Gastrocnemius medialis (tissue), 4 donors: Measurements from ENCODE around the gene CFAP65. TPM values are rescaled to one million over a fixed set of nuclear protein-coding genes. Genes with fewer than 3 reads are reported as not detected.

Source experiments
- ATAC-seq, 2 donors: fragments of 150-250 bp; one replicate each; pipeline ENCODE4 v1.9.1; 2016
- DNase-seq, 2 donors: peaks; one replicate each; pipeline ENCODE4 v3.0.0-alpha.2; 2019
- H3K27ac ChIP-seq, 4 donors: fragments of 200-600 bp; sonication (generic); 1 replicate in 1 of 4; 2 replicates in 3 of 4; pipeline ENCODE4 v1.5.1; 2016 to 2018; ENCODE audit warnings: mild to moderate bottlenecking in 2 of 4, moderate library complexity in 1 of 4
- H3K27me3 ChIP-seq, 3 donors: fragments of 200-600 bp; sonication (generic) in 2 of 3; 1 replicate in 1 of 3; 2 replicates in 2 of 3; pipeline versions ENCODE4 v1.5.1 to v1.6.0; 2016 to 2019; ENCODE audit warnings: mild to moderate bottlenecking in 1 of 3, moderate library complexity in 1 of 3
- H3K36me3 ChIP-seq, 2 donors: fragments of 200-600 bp; sonication (generic) in 1 of 2; one replicate each; pipeline ENCODE4 v1.5.1; 2017 to 2018
- H3K4me1 ChIP-seq, 2 donors: fragments of 200-600 bp; sonication (generic) in 1 of 2; one replicate each; pipeline ENCODE4 v1.5.1; 2016 to 2017; ENCODE audit warnings: mild to moderate bottlenecking in 2 of 2
- H3K4me3 ChIP-seq, 4 donors: fragments of 200-600 bp; sonication (generic) in 3 of 4; 1 replicate in 1 of 4; 2 replicates in 3 of 4; pipeline ENCODE4 v1.5.1; 2016 to 2019; ENCODE audit warnings: mild to moderate bottlenecking in 2 of 4
- H3K9me3 ChIP-seq, 3 donors: fragments of 200-600 bp; sonication (generic) in 2 of 3; 1 replicate in 1 of 3; 2 replicates in 2 of 3; pipeline ENCODE4 v1.5.1; 2016 to 2019
- CTCF ChIP-seq, 5 experiments: fragments of 450-650 bp in 3 of 5; fragments of 200-600 bp in 2 of 5; sonication (generic) in 2 of 5; IDR thresholded peaks in 4 of 5; conservative IDR thresholded peaks in 1 of 5; 1 replicate in 4 of 5; 2 replicates in 1 of 5; pipeline ENCODE4 v1.5.1; 2016 to 2019; ENCODE audit warnings: antibody characterized with exemption in 5 of 5, mild to moderate bottlenecking in 3 of 5, moderate library complexity in 3 of 5
- POLR2A ChIP-seq, 2 donors: fragments of 450-650 bp; IDR thresholded peaks; one replicate each; pipeline ENCODE4 v1.6.1; 2017; ENCODE audit warnings: antibody characterized with exemption in 2 of 2, mild to moderate bottlenecking in 2 of 2, moderate library complexity in 2 of 2
- in situ Hi-C, 4 donors: fragments of 200-750 bp; cut with MboI; loops; one replicate each; pipeline versions ENCODE4 v1.15.0 to v1.8.0; 2017; ENCODE audit warnings: low sequenced_read_pairs in 4 of 4
- intact Hi-C: fragments of 100-400 bp; cut with DNase I; formaldehyde crosslinking; loops from one replicate; pipeline ENCODE4 v1.15.1; 2023; ENCODE audit warnings: low total_unique reads
- total RNA-seq, 4 donors: library from RNA; depleted of rRNA; stranded (reverse); fragments of >200 nt; gene quantifications; one replicate each; pipeline versions ENCODE4 v1.1.0 to v1.2.3, GENCODE V29; 2016

The CFAP65 gene
- total RNA-seq, 4 donors from 2014 or later: 0.09 TPM; not detected in 3

- DNase-seq (no peak), ATAC-seq (no peak)
- Histone ChIP-seq H3K27ac (no peak overlapping the region), H3K27me3 (no peaks in the 10 kb centered on the region), H3K9me3 (no peaks in the 10 kb centered on the region), H3K36me3 (peaks cover 0 to 13% of the 10 kb centered on the region in 2 donors), H3K4me3 (no peak overlapping the region), H3K4me1 (peaks cover 0 to 5% of the 10 kb centered on the region in 2 donors)
- no peak for TF ChIP-seq POLR2A (IDR thresholded peaks at IDR 0.05)
- no peak for TF ChIP-seq CTCF (IDR thresholded peaks at IDR 0.05 in 4 of 5, conservative IDR thresholded peaks at IDR 0.05 in 1 of 5)
- intact Hi-C loops (no loop called here), in situ Hi-C loops (no loop called here)
These were observed 40.5 kb upstream of the CFAP65 start for GRCh38 chr2:219081701-219082331.

- H3K36me3 ChIP-seq: peaks cover 0 to 20% of the 10 kb centered on the region in 2 donors
- peaks cover 0 to 5% of the 10 kb centered on the region in 2 donors for H3K4me1 ChIP-seq
- no peak overlapping the region for H3K4me3 ChIP-seq
- no peak for DNase-seq
- H3K27me3 ChIP-seq: no peaks in the 10 kb centered on the region
- no peaks in the 10 kb centered on the region for H3K9me3 ChIP-seq
- in situ Hi-C loops (no loop called here), intact Hi-C loops (no loop called here)
- H3K27ac ChIP-seq: no peak overlapping the region
- TF ChIP-seq POLR2A (IDR thresholded peaks at IDR 0.05) (no peak), CTCF (IDR thresholded peaks at IDR 0.05 in 4 of 5, conservative IDR thresholded peaks at IDR 0.05 in 1 of 5) (no peak)
- no peak for ATAC-seq
These were observed 39.8 kb upstream of the CFAP65 start for GRCh38 chr2:219081096-219081495.

GRCh38 chr2:219079417-219079816 lies 38.1 kb upstream of the CFAP65 start:
- Histone ChIP-seq H3K9me3 (no peaks in the 10 kb centered on the region), H3K27me3 (no peaks in the 10 kb centered on the region), H3K4me1 (peaks cover 0 to 5% of the 10 kb centered on the region in 2 donors), H3K36me3 (peaks cover 0 to 37% of the 10 kb centered on the region in 2 donors), H3K4me3 (no peak overlapping the region), H3K27ac (no peak overlapping the region)
- TF ChIP-seq CTCF (IDR thresholded peaks at IDR 0.05 in 4 of 5, conservative IDR thresholded peaks at IDR 0.05 in 1 of 5): no peak
- TF ChIP-seq POLR2A (IDR thresholded peaks at IDR 0.05): no peak
- intact Hi-C loops: no loop called here
- in situ Hi-C loops: no loop called here
- no peak for DNase-seq
- ATAC-seq: no peak

- no peak for TF ChIP-seq CTCF (IDR thresholded peaks at IDR 0.05 in 4 of 5, conservative IDR thresholded peaks at IDR 0.05 in 1 of 5)
- TF ChIP-seq POLR2A (IDR thresholded peaks at IDR 0.05): no peak
- ATAC-seq (no peak), DNase-seq (no peak)
- in situ Hi-C loops: no loop called here
- Histone ChIP-seq H3K27me3 (no peaks in the 10 kb centered on the region), H3K4me3 (no peak overlapping the region), H3K4me1 (peaks cover 0 to 5% of the 10 kb centered on the region in 2 donors), H3K36me3 (peaks cover 0 to 41% of the 10 kb centered on the region in 2 donors), H3K27ac (no peak overlapping the region), H3K9me3 (no peaks in the 10 kb centered on the region)
- intact Hi-C loops: no loop called here
These were observed 37.6 kb upstream of the CFAP65 start for GRCh38 chr2:219078951-219079350.

GRCh38 chr2:219078126-219078525 lies 36.8 kb upstream of the CFAP65 start:
- DNase-seq (no peak), ATAC-seq (no peak)
- Histone ChIP-seq H3K36me3 (peaks cover 0 to 43% of the 10 kb centered on the region in 2 donors), H3K4me1 (peaks cover 0 to 5% of the 10 kb centered on the region in 2 donors), H3K27me3 (no peaks in the 10 kb centered on the region), H3K4me3 (no peak overlapping the region), H3K27ac (no peak overlapping the region), H3K9me3 (no peaks in the 10 kb centered on the region)
- no peak for TF ChIP-seq CTCF (IDR thresholded peaks at IDR 0.05 in 4 of 5, conservative IDR thresholded peaks at IDR 0.05 in 1 of 5)
- TF ChIP-seq POLR2A (IDR thresholded peaks at IDR 0.05): no peak
- intact Hi-C loops (no loop called here), in situ Hi-C loops (no loop called here)
